ENCODE data around the gene IQCK. TPM values are rescaled to one million over a fixed set of nuclear protein-coding genes. Genes with fewer than 3 reads are reported as not detected.

The IQCK gene
- polyA plus RNA-seq, 5 donors = 23.3 to 25.1 (median 24.5) TPM

GRCh38 chr16:19698480-19699465, 19.3 kb upstream of the IQCK start:
- DNase-seq = no peak

- no peak for DNase-seq
These were observed 18.6 kb upstream of the IQCK start for GRCh38 chr16:19699472-19699871.

- no peak for DNase-seq
These were observed 17.7 kb upstream of the IQCK start for GRCh38 chr16:19700319-19700781.

- DNase-seq = no peak
These were observed 17.0 kb upstream of the IQCK start for GRCh38 chr16:19701091-19701490.

GRCh38 chr16:19703172-19703889, 14.7 kb upstream of the IQCK start:
- no peak for DNase-seq

- DNase-seq = no peak
These were observed 13.5 kb upstream of the IQCK start for GRCh38 chr16:19704321-19705145.

- no peak for DNase-seq
These were observed 12.9 kb upstream of the IQCK start for GRCh38 chr16:19705146-19705501.

GRCh38 chr16:19705843-19706242, 12.2 kb upstream of the IQCK start:
- DNase-seq = no peak

GRCh38 chr16:19706846-19707245, 11.2 kb upstream of the IQCK start:
- DNase-seq = no peak

GRCh38 chr16:19707569-19708295, 10.3 kb upstream of the IQCK start:
- DNase-seq = no peak

GRCh38 chr16:19708296-19709205, 9.5 kb upstream of the IQCK start:
- no peak for DNase-seq

- no peak for DNase-seq
These were observed 8.5 kb upstream of the IQCK start for GRCh38 chr16:19709381-19710136.

- no peak for DNase-seq
These were observed 7.7 kb upstream of the IQCK start for GRCh38 chr16:19710191-19710908.

GRCh38 chr16:19710991-19711545, 7.0 kb upstream of the IQCK start:
- DNase-seq = no peak

GRCh38 chr16:19711643-19712042, 6.4 kb upstream of the IQCK start:
- DNase-seq = no peak

- no peak for DNase-seq
These were observed 5.5 kb upstream of the IQCK start for GRCh38 chr16:19712418-19713058.

GRCh38 chr16:19713697-19714096, 4.4 kb upstream of the IQCK start:
- no peak for DNase-seq

- no peak for DNase-seq
These were observed 2.5 kb upstream of the IQCK start for GRCh38 chr16:19715566-19715965.

Data from right lung (tissue), 5 donors.